Epithelial cell of proximal tubule (primary cell): ENCODE measurements around the gene RBM18. TPM values are rescaled to one million over a fixed set of nuclear protein-coding genes. Genes with fewer than 3 reads are reported as not detected.

Experiments used
- DNase-seq: peaks from one replicate; pipeline ENCODE4 v3.0.0-alpha.2; 2011; ENCODE audit warnings: low read depth
- H3K4me3 ChIP-seq: 2 replicates; pipeline ENCODE4 v1.5.1; 2011; ENCODE audit warnings: low read depth, mild to moderate bottlenecking, low read length
- CTCF ChIP-seq: conservative IDR thresholded peaks from 2 replicates; pipeline ENCODE4 v1.5.1; 2012; ENCODE audit warnings: low read depth, mild to moderate bottlenecking, low read length
- total RNA-seq: library from RNA; depleted of rRNA; stranded (reverse); fragments of >200 nt; gene quantifications from 2 replicates; pipeline ENCODE4 v1.2.3, GENCODE V29; 2015

RBM18 gene
- total RNA-seq, 1 donor from 2014 or later, result 13.9 TPM

DNA sequence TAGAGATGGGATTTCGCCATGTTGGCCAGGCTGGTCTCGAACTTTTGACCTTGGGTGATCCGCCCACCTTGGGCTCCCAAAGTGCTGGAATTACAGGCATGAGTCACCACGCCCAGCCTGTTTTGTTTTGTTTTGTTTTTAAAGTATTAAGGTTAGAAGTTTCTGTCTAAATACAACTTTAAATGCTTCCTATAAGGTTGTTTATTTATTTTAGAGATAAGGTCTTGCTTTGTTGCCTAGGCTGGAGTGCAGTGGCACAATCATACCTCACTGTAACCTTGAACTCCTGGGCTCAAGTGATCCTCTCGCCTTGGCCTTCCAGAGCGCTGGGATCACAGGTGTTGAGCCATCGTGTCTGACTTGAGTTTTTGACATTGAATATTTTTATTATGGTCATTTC, 11.5 kb upstream of the RBM18 start:
- no peak overlapping the region for H3K4me3 ChIP-seq
- no peak for TF ChIP-seq CTCF
- DNase-seq, result no peak

- DNase-seq, result no peak
- no peak overlapping the region for H3K4me3 ChIP-seq
- TF ChIP-seq CTCF, result no peak
Observed at GRCh38 chr9:122274055-122274454, 9.4 kb upstream of the RBM18 start.

DNA sequence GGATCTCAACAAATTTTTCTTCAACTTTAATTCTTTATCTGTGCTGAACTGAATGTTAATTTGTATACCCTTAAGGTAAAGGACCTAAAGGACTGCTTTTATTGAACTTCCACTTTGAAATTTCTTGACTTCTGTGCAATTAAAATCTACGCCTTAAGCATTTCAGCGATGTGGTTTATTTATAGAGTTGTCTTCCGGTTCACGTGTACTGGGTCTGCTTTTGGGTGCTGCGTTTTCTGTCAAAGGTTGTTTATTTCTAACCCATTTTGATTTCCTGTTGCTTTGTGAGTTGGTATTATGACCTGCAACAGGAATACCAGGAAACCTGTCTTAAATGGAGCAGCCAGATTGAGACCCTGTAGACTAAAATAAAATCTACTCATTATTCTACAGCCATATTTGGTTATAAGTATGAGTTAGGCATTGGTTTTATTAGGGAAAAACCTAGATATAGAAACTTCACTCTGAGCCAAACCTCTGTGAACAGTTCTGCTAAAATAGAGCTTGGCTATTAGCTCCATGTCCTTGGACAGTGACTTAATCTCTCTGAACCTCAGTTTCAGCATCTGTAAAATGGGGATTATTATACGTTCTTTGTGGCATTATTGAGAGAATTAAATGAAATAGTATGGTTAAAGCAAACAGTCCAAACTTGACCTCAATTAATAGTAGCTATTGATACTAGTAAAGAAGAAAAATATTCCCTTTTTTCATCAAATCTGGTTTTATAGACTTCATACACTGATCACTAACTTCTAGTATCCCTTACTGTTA, 3.6 kb upstream of the RBM18 start:
- H3K4me3 ChIP-seq, result no peak overlapping the region
- no peak for DNase-seq
- no peak for TF ChIP-seq CTCF

GRCh38 chr9:122265149-122265915, 692 bp upstream of the RBM18 start:
- no peak for TF ChIP-seq CTCF
- peak overlapping the region; percentile 98 for H3K4me3 ChIP-seq
- no peak for DNase-seq

DNA sequence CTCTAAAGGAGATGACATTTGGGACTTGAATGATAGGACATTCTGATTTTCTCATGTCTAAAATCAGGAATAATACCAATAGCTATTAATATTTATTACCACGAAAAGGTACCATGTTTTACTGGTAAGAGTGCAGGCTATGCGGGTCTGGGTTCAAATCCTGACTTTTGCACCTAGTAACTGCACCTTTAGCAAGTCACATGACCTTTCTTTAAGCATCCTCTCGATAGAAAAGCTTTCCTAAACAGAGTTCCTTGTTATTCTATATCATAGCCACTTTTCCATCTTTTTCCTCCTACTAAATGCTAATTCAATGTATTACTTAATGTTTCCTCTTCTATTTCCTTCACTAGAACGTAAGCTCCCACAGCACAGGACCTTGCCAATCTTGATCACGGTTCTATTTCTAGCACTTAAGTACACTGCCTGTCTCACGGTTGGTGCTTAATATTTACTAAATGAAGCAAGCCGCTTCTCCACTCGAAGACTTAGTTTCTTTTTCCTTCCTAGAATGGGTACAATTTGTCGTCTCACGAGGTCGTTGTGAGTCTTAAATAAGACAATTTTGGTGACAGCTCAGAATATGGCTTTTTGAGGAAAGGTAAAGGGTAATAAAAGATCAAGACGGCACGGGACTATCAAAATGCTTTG, 816 bp downstream of the RBM18 start:
- TF ChIP-seq CTCF, result no peak
- no peak for DNase-seq
- peak overlapping the region; percentile 98 for H3K4me3 ChIP-seq

GRCh38 chr9:122262073-122262472, 2.6 kb downstream of the RBM18 start:
- TF ChIP-seq CTCF, result no peak

More at GRCh38 chr9:122262073-122262472, 2.6 kb downstream of the RBM18 start:
- H3K4me3 ChIP-seq, result no peak overlapping the region
- DNase-seq, result no peak
